PFSK-1 (cell line): ENCODE measurements around the gene LYG2.

Experiments used
- FOXP2 ChIP-seq: optimal IDR thresholded peaks from 2 replicates; pipeline ENCODE3; 2011; ENCODE audit warnings: borderline replicate concordance, control low read depth, inconsistent platforms; ENCODE audit not compliant: insufficient read depth; ENCODE audit errors: extremely low read length, extremely low read depth
- POLR2AphosphoS5 ChIP-seq: IDR thresholded peaks from 2 replicates; pipeline ENCODE4 v1.6.1; 2012; ENCODE audit warnings: low read depth, mild to moderate bottlenecking, control low read depth, low read length, moderate library complexity
- REST ChIP-seq, 2 experiments: IDR thresholded peaks; 2 replicates each; pipeline versions ENCODE4 v1.6.1 to v1.8.0; 2011 to 2012; ENCODE audit warnings: low read depth in 2 of 2, low read length in 2 of 2, control low read depth in 1 of 2, inconsistent platforms in 1 of 2, mild to moderate bottlenecking in 1 of 2, moderate library complexity in 1 of 2; ENCODE audit not compliant: insufficient read depth in 1 of 2
- TAF1 ChIP-seq: IDR thresholded peaks from 2 replicates; pipeline ENCODE4 v1.6.1; 2012; ENCODE audit warnings: low read length, control low read depth, borderline replicate concordance; ENCODE audit not compliant: insufficient read depth

GRCh38 chr2:99256677-99257076 is 1.2 kb upstream of the LYG2 start:
- TF ChIP-seq TAF1 (no peak), REST (IDR thresholded peaks at IDR 0.05; ENCODE audit: insufficient read depth in 1 of 2, low read depth in 2 of 2, low read length in 2 of 2) (no peak), POLR2AphosphoS5 (no peak), FOXP2 (no peak)
